C4-2B (cell line): ENCODE data around the gene FTMT.

Experiments
- CTCF ChIP-seq: fragments of 450-650 bp; conservative IDR thresholded peaks from 2 replicates; pipeline ENCODE4 v1.5.1; 2017; ENCODE audit warnings: mild to moderate bottlenecking
- ZFX ChIP-seq: fragments of 450-650 bp; IDR thresholded peaks from 2 replicates; pipeline ENCODE4 v1.6.1; 2017

GRCh38 chr5:121850272-121850671 lies 1.4 kb upstream of the FTMT start:
- TF ChIP-seq CTCF (no peak), ZFX (no peak)
